ENCODE measurements around the gene CACNB2.
"Not testable (repeated sequence)": the region's sequence is repeated elsewhere in the genome, so short reads cannot be mapped to it uniquely, and the experiment has no call there.

Gene CACNB2

GRCh38 chr10:18202680-18203460 is 62.6 kb downstream of the CACNB2 start:
- DNase-seq: no peak

GRCh38 chr10:18203471-18203870 is 63.2 kb downstream of the CACNB2 start:
- DNase-seq: no peak

GRCh38 chr10:18204039-18204835 is 64.0 kb downstream of the CACNB2 start:
- DNase-seq: no peak

- DNase-seq: no peak
These were observed 65.0 kb downstream of the CACNB2 start for GRCh38 chr10:18205098-18205834.

GRCh38 chr10:18208186-18208585 is 68.0 kb downstream of the CACNB2 start:
- not testable (repeated sequence) for DNase-seq

GRCh38 chr10:18209241-18209640 is 69.0 kb downstream of the CACNB2 start:
- no peak for DNase-seq

- DNase-seq: no peak
These were observed 70.5 kb downstream of the CACNB2 start for GRCh38 chr10:18210711-18211110.

GRCh38 chr10:18211862-18212261 is 71.6 kb downstream of the CACNB2 start:
- no peak for DNase-seq

GRCh38 chr10:18213271-18213670 is 73.0 kb downstream of the CACNB2 start:
- DNase-seq: no peak

- DNase-seq: peak; percentile 43
These were observed 74.7 kb downstream of the CACNB2 start for GRCh38 chr10:18214691-18215563.

- DNase-seq: peak; percentile 6
These were observed 76.3 kb downstream of the CACNB2 start for GRCh38 chr10:18216482-18216881.

GRCh38 chr10:18217577-18217976 is 77.4 kb downstream of the CACNB2 start:
- DNase-seq: no peak

GRCh38 chr10:18219146-18219545 is 78.9 kb downstream of the CACNB2 start:
- no peak for DNase-seq

- DNase-seq: no peak
These were observed 80.9 kb downstream of the CACNB2 start for GRCh38 chr10:18221123-18221522.

GRCh38 chr10:18221882-18222281 is 81.7 kb downstream of the CACNB2 start:
- DNase-seq: no peak

GRCh38 chr10:18222866-18223265 is 82.6 kb downstream of the CACNB2 start:
- DNase-seq: no peak

- no peak for DNase-seq
These were observed 83.7 kb downstream of the CACNB2 start for GRCh38 chr10:18223898-18224297.

- no peak for DNase-seq
These were observed 84.6 kb downstream of the CACNB2 start for GRCh38 chr10:18224626-18225445.

GRCh38 chr10:18226336-18226735 is 86.1 kb downstream of the CACNB2 start:
- no peak for DNase-seq

- no peak for DNase-seq
These were observed 89.6 kb downstream of the CACNB2 start for GRCh38 chr10:18229826-18230225.

GRCh38 chr10:18230794-18231193 is 90.6 kb downstream of the CACNB2 start:
- DNase-seq: no peak

GRCh38 chr10:18231480-18231879 is 91.3 kb downstream of the CACNB2 start:
- no peak for DNase-seq

Data from RPMI8226 (cell line).